Activated T-helper 2 cell treated with anti-CD3 and anti-CD28 coated beads, Interferon-gamma antibody, Interleukin-2, Interleukin-4, amounts not matched to agents 10 μg/mL and 5 μg/mL and 100 μg/mL, durations not matched to agents 14 hours and 24 hours and 36 hours (primary cell): ENCODE measurements around the gene TPM3. TPM values are rescaled to one million over a fixed set of nuclear protein-coding genes. Genes with fewer than 3 reads are reported as not detected.

ENCODE experiments used
- DNase-seq: peaks from one replicate; pipeline ENCODE4 v3.0.0; 2021; ENCODE audit warnings: low spot score
- H3K27ac Mint-ChIP-seq: one replicate; pipeline ENCODE4 v1.8.0; 2021; ENCODE audit warnings: mixed read lengths
- H3K27me3 Mint-ChIP-seq: one replicate; pipeline ENCODE4 v1.8.0; 2021; ENCODE audit warnings: low read depth, mixed read lengths
- H3K36me3 Mint-ChIP-seq: one replicate; pipeline ENCODE4 v1.8.0; 2021; ENCODE audit warnings: low read depth, mixed read lengths
- H3K4me1 Mint-ChIP-seq: one replicate; pipeline ENCODE4 v1.8.0; 2021; ENCODE audit warnings: low read depth, mixed read lengths
- H3K4me3 Mint-ChIP-seq: one replicate; pipeline ENCODE4 v1.8.0; 2021; ENCODE audit warnings: low read depth, mild to moderate bottlenecking, moderate library complexity, mixed read lengths
- H3K9me3 Mint-ChIP-seq: one replicate; pipeline ENCODE4 v1.8.0; 2021; ENCODE audit warnings: mixed read lengths
- intact Hi-C: fragments of 100-400 bp; cut with micrococcal nuclease; formaldehyde crosslinking; loops from one replicate; pipeline ENCODE4 v1.15.1; 2023
- total RNA-seq: library from RNA; stranded (reverse); gene quantifications from 2 replicates; pipeline ENCODE4 v1.2.3, GENCODE V29; 2022

TPM3 gene
- total RNA-seq, 1 donor from 2014 or later: 759 TPM

DNA sequence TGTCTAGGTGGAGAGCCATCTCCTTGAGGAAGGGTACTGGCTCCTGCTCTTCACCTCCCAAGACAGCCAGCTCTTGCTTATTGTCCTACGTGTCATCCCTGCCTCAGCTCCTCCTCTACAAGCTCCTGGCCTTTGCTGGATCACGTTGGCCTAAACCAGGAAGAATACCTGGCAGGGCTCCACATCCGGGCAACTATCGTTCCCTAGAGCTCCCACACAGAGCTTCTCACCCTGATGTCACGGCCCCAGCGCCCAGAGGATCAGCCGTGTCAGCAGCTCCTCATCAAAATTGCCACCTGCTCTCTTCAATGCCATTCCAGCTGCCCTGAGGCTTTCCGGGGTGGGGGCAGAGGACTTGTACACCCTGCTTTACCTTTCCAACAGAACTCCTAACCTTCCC lies 1.9 kb upstream of the TPM3 start:
- no peak for DNase-seq
- no peak overlapping the region for H3K4me3 Mint-ChIP-seq
- H3K27me3 Mint-ChIP-seq: peaks cover 34% of the 10 kb centered on the region
- peaks cover 3% of the 10 kb centered on the region for H3K4me1 Mint-ChIP-seq
- no peak overlapping the region for H3K27ac Mint-ChIP-seq
- no peaks in the 10 kb centered on the region for H3K36me3 Mint-ChIP-seq
- intact Hi-C loops: no loop called here
- no peaks in the 10 kb centered on the region for H3K9me3 Mint-ChIP-seq

DNA sequence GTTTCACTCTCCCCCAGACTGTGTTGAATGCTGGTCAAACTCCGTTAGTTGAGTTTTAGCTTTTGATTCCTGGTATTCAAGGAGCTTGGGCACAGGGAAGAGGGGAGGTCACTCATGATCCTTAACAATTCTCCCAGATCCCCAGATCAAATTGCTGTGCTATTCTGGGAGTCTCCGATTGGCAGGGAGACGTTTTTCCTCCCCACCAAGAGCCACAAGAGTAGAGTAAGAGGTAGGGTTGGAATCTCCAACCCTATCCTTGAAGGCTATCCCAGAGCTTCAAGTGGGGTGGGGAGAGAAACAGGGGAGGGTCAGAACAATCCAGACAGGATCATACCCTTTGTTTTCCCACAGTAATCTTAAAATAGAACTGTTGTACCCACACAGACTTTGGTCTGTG lies 576 bp upstream of the TPM3 start:
- Mint-ChIP-seq H3K9me3 (no peaks in the 10 kb centered on the region), H3K27me3 (peaks cover 37% of the 10 kb centered on the region), H3K4me1 (peaks cover 3% of the 10 kb centered on the region), H3K36me3 (no peaks in the 10 kb centered on the region), H3K27ac (no peak overlapping the region), H3K4me3 (no peak overlapping the region)
- intact Hi-C loops: no loop called here
- DNase-seq: no peak

- Mint-ChIP-seq H3K27ac (no peak overlapping the region), H3K36me3 (no peaks in the 10 kb centered on the region), H3K4me1 (peaks cover 12% of the 10 kb centered on the region), H3K9me3 (no peaks in the 10 kb centered on the region), H3K4me3 (no peak overlapping the region), H3K27me3 (peaks cover 37% of the 10 kb centered on the region)
- DNase-seq: no peak
- intact Hi-C loops: no loop called here
These were observed 1.4 kb downstream of the TPM3 start for GRCh38 chr1:154190550-154190949.

GRCh38 chr1:154186852-154187501 lies 4.9 kb downstream of the TPM3 start:
- intact Hi-C loops: loop anchor here (1.0 kb wide), 1 partner anchor 85 kb away; the partner anchor contains the start of gene HAX1
- Mint-ChIP-seq H3K9me3 (no peaks in the 10 kb centered on the region), H3K36me3 (peaks cover 7% of the 10 kb centered on the region), H3K4me1 (peaks cover 14% of the 10 kb centered on the region), H3K27me3 (peaks cover 16% of the 10 kb centered on the region), H3K4me3 (no peak overlapping the region), H3K27ac (no peak overlapping the region)
- DNase-seq: no peak

DNA sequence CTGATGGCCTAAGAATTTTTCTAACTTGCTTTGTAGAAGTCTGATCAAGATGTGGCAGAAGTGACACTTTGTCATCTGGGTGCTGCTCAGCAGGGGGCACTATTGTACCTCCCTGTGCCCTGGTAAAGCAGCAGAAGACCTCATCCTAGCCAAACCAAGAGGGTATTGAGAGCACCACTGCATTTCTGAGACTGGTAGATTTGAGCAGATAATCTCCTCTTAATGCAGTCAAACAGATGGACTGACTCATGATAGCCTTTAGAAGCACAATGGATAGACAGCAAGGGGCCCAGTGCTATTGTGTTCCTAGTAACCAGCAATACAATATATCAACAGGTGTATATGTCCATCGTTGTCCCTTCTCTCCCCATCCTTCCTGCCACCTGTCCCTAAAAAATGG lies 5.7 kb downstream of the TPM3 start:
- H3K9me3 Mint-ChIP-seq: no peaks in the 10 kb centered on the region
- intact Hi-C loops: loop anchor here (1.0 kb wide), 1 partner anchor 86 kb away; the partner anchor contains the start of gene HAX1
- peaks cover 8% of the 10 kb centered on the region for H3K27me3 Mint-ChIP-seq
- peaks cover 15% of the 10 kb centered on the region for H3K36me3 Mint-ChIP-seq
- no peak overlapping the region for H3K27ac Mint-ChIP-seq
- H3K4me1 Mint-ChIP-seq: peaks cover 19% of the 10 kb centered on the region
- DNase-seq: peak; percentile 56
- no peak overlapping the region for H3K4me3 Mint-ChIP-seq

DNA sequence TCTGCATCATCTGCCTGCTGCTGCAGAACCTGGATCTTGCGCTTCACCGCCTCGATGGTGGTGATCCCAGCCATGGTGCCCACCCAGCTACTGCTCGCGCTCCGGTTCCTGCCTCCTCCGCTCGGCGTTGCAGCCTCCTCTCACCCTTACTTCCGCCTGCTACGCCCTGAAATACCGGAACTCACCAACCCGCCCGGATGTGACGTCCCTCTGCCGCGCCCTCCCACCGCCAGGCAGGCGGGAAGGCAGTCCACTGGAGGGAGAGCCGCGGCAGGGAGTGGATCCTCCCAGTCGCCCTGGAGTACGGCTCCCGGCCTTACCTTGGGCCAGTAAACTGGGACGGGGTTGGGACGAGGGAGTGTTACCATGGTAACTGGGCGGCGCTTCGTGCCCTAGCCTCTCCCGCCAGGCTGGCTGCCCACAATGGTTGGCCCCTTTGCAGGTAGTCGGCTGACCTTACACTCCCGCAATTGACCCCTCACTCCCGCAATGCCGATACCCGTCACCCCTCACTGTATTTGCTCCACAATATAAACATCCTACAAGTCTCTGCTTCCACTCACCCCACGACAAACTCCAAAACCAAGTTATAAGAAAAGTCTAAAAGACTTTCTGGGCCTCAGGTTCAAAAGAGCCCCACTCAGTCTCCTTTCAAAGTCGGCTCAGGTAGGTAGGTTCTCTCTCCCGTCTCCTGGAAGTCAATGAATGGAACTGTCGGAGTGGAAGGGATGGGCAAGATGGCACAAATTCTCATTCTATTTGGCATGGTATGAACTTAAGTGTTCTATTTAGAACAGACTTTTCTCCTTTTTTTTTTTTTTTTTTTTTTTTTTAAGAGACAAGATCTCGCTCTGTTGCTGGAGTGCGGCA lies 8.6 kb downstream of the TPM3 start:
- DNase-seq: peak; percentile 93
- peaks cover 43% of the 10 kb centered on the region for H3K4me1 Mint-ChIP-seq
- peak overlapping the region; percentile 98 for H3K27ac Mint-ChIP-seq
- no peaks in the 10 kb centered on the region for H3K9me3 Mint-ChIP-seq
- intact Hi-C loops: loop anchor here (2.0 to 5.0 kb wide), 3 partner anchors 144 to 512 kb away; partner anchors contain the start of genes ATP8B2, ILF2 and RPS27
- peaks cover 3% of the 10 kb centered on the region for H3K27me3 Mint-ChIP-seq
- peak overlapping the region; percentile 99 for H3K4me3 Mint-ChIP-seq
- peaks cover 40% of the 10 kb centered on the region for H3K36me3 Mint-ChIP-seq

DNA sequence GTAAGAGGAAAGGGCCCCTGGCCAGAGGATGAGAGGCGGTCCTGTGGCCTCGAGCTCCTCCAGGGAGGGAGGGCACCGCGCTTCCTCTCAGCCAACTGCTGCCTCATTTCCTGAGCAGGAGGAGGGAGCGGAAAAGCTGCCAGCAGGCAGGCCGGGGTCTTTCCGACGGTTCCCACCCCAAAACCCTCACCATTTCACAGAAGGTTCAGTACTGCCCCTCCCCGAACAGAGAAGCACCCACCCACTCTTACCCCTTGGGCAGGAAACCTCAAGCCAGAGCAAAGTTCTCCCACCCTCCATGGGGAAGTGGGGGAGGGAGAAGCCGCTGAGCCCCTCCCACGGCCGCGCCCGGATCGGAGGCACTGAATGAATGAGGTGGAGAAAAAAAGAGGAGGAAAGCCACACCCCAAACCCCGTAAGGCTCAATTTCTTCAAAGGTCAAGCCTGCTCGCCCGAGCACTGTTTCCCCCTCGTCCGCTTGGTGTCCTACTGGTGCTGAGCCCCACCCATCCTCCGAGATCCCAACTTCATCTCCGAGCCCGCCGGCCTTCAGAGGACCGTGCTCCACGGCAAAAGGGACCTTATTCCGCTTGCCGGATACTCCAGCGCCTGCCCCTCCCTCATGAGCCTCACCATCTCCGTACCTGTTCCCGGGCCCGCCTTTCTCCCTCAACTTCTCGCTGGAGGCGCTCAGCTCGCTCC lies 9.4 kb downstream of the TPM3 start:
- Mint-ChIP-seq H3K4me3 (peak overlapping the region; percentile 99), H3K27me3 (no peaks in the 10 kb centered on the region), H3K27ac (peak overlapping the region; percentile 98), H3K9me3 (no peaks in the 10 kb centered on the region), H3K36me3 (peaks cover 47% of the 10 kb centered on the region), H3K4me1 (peaks cover 50% of the 10 kb centered on the region)
- peak; percentile 80 for DNase-seq
- intact Hi-C loops: loop anchor here (1.0 to 5.0 kb wide), 8 partner anchors 11 to 512 kb away; partner anchors contain the start of genes ATP8B2, HAX1, ILF2 and RPS27

GRCh38 chr1:154181944-154182343 lies 10.0 kb downstream of the TPM3 start:
- Mint-ChIP-seq H3K4me1 (peaks cover 55% of the 10 kb centered on the region), H3K27me3 (no peaks in the 10 kb centered on the region), H3K9me3 (no peaks in the 10 kb centered on the region), H3K36me3 (peaks cover 53% of the 10 kb centered on the region), H3K4me3 (peak overlapping the region; percentile 99), H3K27ac (peak overlapping the region; percentile 98)
- intact Hi-C loops: loop anchor here (1.0 to 5.0 kb wide), 8 partner anchors 11 to 511 kb away; partner anchors contain the start of genes ATP8B2, HAX1, ILF2 and RPS27
- DNase-seq: no peak

- intact Hi-C loops: loop anchor here (5.0 kb wide), 2 partner anchors 147 to 188 kb away; partner anchors contain the start of genes ATP8B2 and RPS27
- no peaks in the 10 kb centered on the region for H3K9me3 Mint-ChIP-seq
- peaks cover 55% of the 10 kb centered on the region for H3K4me1 Mint-ChIP-seq
- DNase-seq: no peak
- H3K27ac Mint-ChIP-seq: peak overlapping the region; percentile 64
- peak overlapping the region; percentile 81 for H3K4me3 Mint-ChIP-seq
- H3K36me3 Mint-ChIP-seq: peaks cover 68% of the 10 kb centered on the region
- H3K27me3 Mint-ChIP-seq: no peaks in the 10 kb centered on the region
These were observed 11.8 kb downstream of the TPM3 start for GRCh38 chr1:154179946-154180687.

DNA sequence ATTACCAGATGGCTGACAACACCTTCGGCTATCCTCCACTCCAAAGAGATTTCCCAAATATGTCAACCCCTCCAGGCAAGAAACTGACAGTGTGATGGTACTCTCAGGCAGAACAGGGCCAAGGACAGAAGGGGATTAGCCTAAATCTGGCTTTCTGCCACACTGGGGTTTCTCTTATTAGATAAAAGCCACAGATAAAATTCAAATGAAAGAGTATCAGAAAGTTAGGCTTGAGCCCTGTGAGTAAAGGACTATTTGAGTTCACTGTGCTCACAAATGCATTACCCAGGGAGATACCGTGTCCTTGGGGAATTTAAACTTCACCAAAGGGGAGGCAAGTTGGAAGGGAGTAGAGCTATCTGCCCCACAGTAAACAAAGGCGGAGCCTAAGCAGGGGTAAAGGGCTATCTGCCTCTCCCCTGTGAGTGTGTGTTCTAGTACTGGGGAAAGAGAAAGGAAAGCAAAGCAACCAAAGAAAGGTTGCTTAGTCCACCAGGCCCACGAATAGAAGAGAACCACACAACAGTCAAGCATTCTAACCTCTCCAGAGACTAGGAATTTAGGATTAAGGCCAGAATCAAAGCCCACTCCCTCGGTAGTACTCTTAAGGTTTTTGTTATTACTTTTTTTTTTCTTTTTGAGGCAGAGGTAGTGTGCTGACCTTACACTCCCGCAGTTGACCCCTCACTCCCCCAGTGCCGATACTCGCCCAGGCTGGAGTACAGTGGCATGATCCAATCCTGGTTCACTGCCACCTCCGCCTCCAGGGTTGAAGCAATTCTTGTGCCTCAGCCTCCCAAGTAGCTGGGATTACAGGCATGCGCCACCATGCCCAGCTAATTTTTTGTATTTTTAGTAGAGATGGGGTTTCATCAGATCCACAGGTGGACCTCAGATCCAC lies 12.7 kb downstream of the TPM3 start:
- Mint-ChIP-seq H3K4me1 (peaks cover 55% of the 10 kb centered on the region), H3K36me3 (peaks cover 76% of the 10 kb centered on the region), H3K27ac (peak overlapping the region; percentile 28), H3K4me3 (peak overlapping the region; percentile 81), H3K9me3 (no peaks in the 10 kb centered on the region), H3K27me3 (no peaks in the 10 kb centered on the region)
- intact Hi-C loops: no loop called here
- DNase-seq: no peak

DNA sequence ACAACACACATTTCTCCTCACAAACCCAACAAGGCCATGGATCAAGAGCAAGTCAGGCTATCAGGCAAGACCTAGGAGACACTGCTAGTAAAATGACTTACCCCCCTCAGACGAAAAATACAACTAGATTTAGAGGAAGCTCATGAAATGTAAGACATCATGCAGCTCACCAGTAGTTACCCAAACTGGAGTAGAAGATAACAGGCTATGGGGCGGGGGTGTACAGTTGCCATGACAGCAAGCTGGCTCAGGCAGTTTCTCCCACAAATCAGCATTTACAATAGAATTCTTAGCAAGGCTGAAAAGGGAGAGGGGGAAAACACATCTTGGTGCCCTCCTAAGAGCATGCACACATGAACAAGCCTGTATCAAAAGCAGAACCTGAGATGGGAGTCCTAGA lies 13.9 kb downstream of the TPM3 start:
- peak overlapping the region; percentile 48 for H3K27ac Mint-ChIP-seq
- H3K4me3 Mint-ChIP-seq: peak overlapping the region; percentile 81
- peaks cover 79% of the 10 kb centered on the region for H3K36me3 Mint-ChIP-seq
- no peaks in the 10 kb centered on the region for H3K27me3 Mint-ChIP-seq
- H3K4me1 Mint-ChIP-seq: peaks cover 53% of the 10 kb centered on the region
- H3K9me3 Mint-ChIP-seq: no peaks in the 10 kb centered on the region
- intact Hi-C loops: no loop called here
- DNase-seq: no peak
